Breast epithelium (tissue), 4 donors: ENCODE data around the gene BCAR1. TPM values are rescaled to one million over a fixed set of nuclear protein-coding genes. Genes with fewer than 3 reads are reported as not detected.

Experiments used
- DNase-seq, 2 donors: peaks; one replicate each; pipeline ENCODE4 v3.0.0-alpha.2; 2019; ENCODE audit warnings: low spot score in 2 of 2
- H3K27ac ChIP-seq, 2 donors: fragments of 200-600 bp; sonication (generic) in 1 of 2; one replicate each; pipeline ENCODE4 v1.5.1; 2016 to 2019; ENCODE audit warnings: mild to moderate bottlenecking in 1 of 2
- H3K27me3 ChIP-seq, 2 donors: fragments of 200-600 bp; sonication (generic) in 1 of 2; one replicate each; pipeline versions ENCODE4 v1.5.1 to v1.6.0; 2017 to 2019; ENCODE audit warnings: control low read depth in 1 of 2, mild to moderate bottlenecking in 1 of 2
- H3K36me3 ChIP-seq: fragments of 200-600 bp; one replicate; pipeline ENCODE4 v1.5.1; 2019
- H3K4me1 ChIP-seq, 2 donors: fragments of 200-600 bp; sonication (generic); one replicate each; pipeline ENCODE4 v1.5.1; 2016 to 2019; ENCODE audit warnings: control low read depth in 1 of 2
- H3K4me3 ChIP-seq, 3 donors: fragments of 200-600 bp; sonication (generic); 1 replicate in 2 of 3; 2 replicates in 1 of 3; pipeline ENCODE4 v1.5.1; 2016 to 2019; ENCODE audit warnings: mild to moderate bottlenecking in 3 of 3, moderate library complexity in 2 of 3
- H3K9me3 ChIP-seq, 2 donors: fragments of 200-600 bp; sonication (generic) in 1 of 2; one replicate each; pipeline ENCODE4 v1.5.1; 2016 to 2019; ENCODE audit warnings: control low read depth in 1 of 2
- POLR2A ChIP-seq: fragments of 450-650 bp; IDR thresholded peaks from one replicate; pipeline ENCODE4 v1.6.1; 2016; ENCODE audit warnings: antibody characterized with exemption, mild to moderate bottlenecking, moderate library complexity
- POLR2AphosphoS5 ChIP-seq, 3 donors: sonication (generic); formaldehyde crosslinking; IDR thresholded peaks; one replicate each; pipeline ENCODE4 v1.6.1; 2017; ENCODE audit warnings: antibody characterized with exemption in 3 of 3
- intact Hi-C: fragments of 100-400 bp; cut with DNase I; formaldehyde crosslinking; loops from one replicate; pipeline ENCODE4 v1.15.1; 2023; ENCODE audit warnings: low total_unique reads
- total RNA-seq, 3 donors: library from RNA; depleted of rRNA; stranded (reverse); fragments of >200 nt; gene quantifications; one replicate each; pipeline ENCODE4 v1.1.0, GENCODE V29; 2016
- TF ChIP-seq, protein P1 (sequence below), 3 donors: fragments of 450-650 bp; IDR thresholded peaks; one replicate each; pipeline ENCODE4 v1.5.1; 2016 to 2017; ENCODE audit warnings: antibody characterized with exemption in 3 of 3, mild to moderate bottlenecking in 3 of 3, moderate library complexity in 3 of 3

BCAR1 gene
- total RNA-seq, 3 donors from 2014 or later: 13.6 to 38.7 (median 32.9) TPM

GRCh38 chr16:75197522-75198134, 53.8 kb downstream of the BCAR1 start:
- Histone ChIP-seq H3K9me3 (no peaks in the 10 kb centered on the region), H3K36me3 (no peaks in the 10 kb centered on the region), H3K4me1 (no peaks in the 10 kb centered on the region), H3K4me3 (no peak overlapping the region), H3K27me3 (no peaks in the 10 kb centered on the region), H3K27ac (no peak overlapping the region)
- TF ChIP-seq, protein P1, sequence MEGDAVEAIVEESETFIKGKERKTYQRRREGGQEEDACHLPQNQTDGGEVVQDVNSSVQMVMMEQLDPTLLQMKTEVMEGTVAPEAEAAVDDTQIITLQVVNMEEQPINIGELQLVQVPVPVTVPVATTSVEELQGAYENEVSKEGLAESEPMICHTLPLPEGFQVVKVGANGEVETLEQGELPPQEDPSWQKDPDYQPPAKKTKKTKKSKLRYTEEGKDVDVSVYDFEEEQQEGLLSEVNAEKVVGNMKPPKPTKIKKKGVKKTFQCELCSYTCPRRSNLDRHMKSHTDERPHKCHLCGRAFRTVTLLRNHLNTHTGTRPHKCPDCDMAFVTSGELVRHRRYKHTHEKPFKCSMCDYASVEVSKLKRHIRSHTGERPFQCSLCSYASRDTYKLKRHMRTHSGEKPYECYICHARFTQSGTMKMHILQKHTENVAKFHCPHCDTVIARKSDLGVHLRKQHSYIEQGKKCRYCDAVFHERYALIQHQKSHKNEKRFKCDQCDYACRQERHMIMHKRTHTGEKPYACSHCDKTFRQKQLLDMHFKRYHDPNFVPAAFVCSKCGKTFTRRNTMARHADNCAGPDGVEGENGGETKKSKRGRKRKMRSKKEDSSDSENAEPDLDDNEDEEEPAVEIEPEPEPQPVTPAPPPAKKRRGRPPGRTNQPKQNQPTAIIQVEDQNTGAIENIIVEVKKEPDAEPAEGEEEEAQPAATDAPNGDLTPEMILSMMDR (IDR thresholded peaks at IDR 0.05): no peak
- intact Hi-C loops: no loop called here
- DNase-seq: no peak

GRCh38 chr16:75196836-75197235, 54.6 kb downstream of the BCAR1 start:
- no peak overlapping the region for H3K27ac ChIP-seq
- H3K36me3 ChIP-seq: no peaks in the 10 kb centered on the region
- H3K4me1 ChIP-seq: no peaks in the 10 kb centered on the region
- TF ChIP-seq POLR2A: no peak
- TF ChIP-seq, protein P1 (IDR thresholded peaks at IDR 0.05): no peak
- TF ChIP-seq POLR2AphosphoS5 (IDR thresholded peaks at IDR 0.05): no peak
- intact Hi-C loops: no loop called here
- no peaks in the 10 kb centered on the region for H3K27me3 ChIP-seq
- DNase-seq: no peak
- no peak overlapping the region for H3K4me3 ChIP-seq
- H3K9me3 ChIP-seq: no peaks in the 10 kb centered on the region

DNA sequence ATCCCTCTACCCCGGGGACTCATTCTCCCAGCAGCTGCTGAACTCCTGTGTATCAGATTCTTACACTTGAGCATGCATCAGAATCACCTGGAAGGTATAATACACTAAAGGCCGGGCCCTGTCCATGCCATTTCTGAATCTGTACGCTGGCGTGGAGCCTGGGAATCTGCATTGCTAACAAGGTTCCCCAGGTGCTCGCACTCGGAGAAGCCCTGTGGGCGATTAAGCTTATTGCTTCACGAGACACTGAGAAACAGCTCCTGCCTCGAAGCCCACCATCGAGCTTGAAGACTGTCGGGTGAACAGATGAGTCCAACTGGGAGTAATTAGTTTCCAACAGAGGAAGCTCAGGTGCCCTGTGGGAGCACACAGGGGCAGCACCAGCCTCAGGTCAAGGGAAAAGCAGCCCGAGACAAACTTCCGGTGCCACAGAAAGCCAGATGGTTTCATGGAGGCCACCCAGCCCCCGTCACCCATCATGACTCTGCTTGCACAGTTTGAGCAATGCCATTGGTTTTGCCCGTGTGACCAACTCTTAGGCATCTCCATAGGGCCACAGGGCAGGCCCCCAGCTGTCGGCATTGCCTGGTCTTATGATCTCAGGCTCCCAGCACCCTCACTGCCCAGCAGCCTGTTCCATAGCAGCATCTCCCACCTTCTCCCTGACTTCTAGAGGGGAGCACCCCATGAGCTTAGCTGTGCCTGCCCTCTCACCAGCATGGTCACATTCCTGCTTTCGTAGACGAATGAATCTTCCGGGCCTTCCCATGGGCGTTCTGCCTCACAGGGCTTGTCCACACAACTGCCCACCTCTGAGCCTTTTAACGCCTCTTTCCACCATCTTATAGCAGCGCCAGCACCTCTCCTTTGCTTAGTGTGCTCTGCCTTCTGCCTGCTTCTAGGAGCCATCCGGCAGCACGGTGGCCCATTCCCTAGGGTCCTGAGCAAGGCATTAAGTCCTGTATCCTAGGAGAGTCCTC, 55.3 kb downstream of the BCAR1 start:
- TF ChIP-seq POLR2A: no peak
- TF ChIP-seq, protein P1 (IDR thresholded peaks at IDR 0.05): no peak
- TF ChIP-seq POLR2AphosphoS5 (IDR thresholded peaks at IDR 0.05): no peak
- intact Hi-C loops: no loop called here
- Histone ChIP-seq H3K4me3 (no peak overlapping the region), H3K36me3 (no peaks in the 10 kb centered on the region), H3K27ac (no peak overlapping the region), H3K4me1 (no peaks in the 10 kb centered on the region), H3K27me3 (no peaks in the 10 kb centered on the region), H3K9me3 (no peaks in the 10 kb centered on the region)
- peak in 1 of 2 donors; percentile 10 for DNase-seq

DNA sequence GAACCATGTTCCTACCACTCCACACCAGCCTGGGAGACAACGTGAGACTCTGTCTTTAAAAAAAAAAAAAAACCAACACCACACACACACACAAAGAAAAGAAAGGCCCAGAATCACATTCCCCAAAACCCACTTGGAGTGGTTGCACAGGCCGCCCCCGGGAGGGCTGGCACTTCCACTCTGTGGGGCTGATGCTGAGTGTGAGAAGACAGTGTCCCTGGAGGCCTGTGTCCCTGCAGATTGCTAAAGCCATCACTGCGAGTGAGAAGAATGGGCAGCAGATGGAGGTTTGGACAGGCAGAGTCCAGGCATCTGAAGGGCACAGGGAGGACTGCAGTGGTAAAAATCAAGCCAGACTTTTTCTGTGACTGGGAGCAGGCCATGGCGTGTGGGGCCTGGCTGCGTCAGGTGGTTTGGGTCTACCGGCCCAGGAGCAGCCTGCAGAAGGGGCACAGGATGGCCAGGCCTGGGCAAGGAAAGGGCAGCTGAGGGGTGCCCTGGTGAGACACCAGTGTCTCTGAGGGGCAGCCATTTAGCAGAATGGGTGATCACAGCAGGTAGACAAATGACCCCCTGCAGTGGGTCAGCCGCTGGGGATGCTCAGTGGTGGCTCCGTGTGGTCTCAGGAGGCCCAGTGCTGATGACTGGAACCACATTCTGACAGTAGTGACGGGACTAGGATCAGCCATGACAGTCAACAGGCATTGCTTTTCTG, 57.5 kb downstream of the BCAR1 start:
- no peaks in the 10 kb centered on the region for H3K9me3 ChIP-seq
- H3K27me3 ChIP-seq: no peaks in the 10 kb centered on the region
- H3K27ac ChIP-seq: no peak overlapping the region
- no peak overlapping the region for H3K4me3 ChIP-seq
- intact Hi-C loops: no loop called here
- TF ChIP-seq, protein P1 (IDR thresholded peaks at IDR 0.05): no peak
- no peak for TF ChIP-seq POLR2A
- peak in 1 of 2 donors; percentile 13 for DNase-seq
- no peaks in the 10 kb centered on the region for H3K36me3 ChIP-seq
- no peaks in the 10 kb centered on the region for H3K4me1 ChIP-seq
